GM19193 (cell line): Measurements from ENCODE around the gene SPINK13.

Source experiments
- POLR2A ChIP-seq: IDR thresholded peaks from 4 replicates; pipeline ENCODE4 v1.6.1; 2011; ENCODE audit not compliant: insufficient read depth, insufficient read length; ENCODE audit errors: extremely low read depth

Gene SPINK13

DNA sequence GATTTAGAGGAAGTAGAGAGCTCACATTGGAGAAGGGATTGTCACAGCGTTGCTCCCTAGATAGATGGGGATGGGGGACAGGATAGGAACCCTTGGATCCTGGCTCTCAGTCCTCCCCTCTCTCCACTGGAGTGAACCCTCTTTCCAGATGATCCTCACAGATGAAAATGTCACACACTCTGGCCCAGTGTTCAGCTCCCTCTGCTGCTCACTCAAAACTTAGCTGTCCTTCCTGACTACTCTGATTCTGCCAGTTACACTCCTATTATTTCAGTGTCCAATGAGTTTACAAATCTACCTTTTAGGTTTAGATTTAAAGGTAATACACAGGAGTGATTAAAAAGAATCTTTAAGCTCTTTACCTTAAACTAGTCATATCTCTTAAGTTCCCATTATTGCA is 37.9 kb downstream of the SPINK13 start:
- TF ChIP-seq POLR2A: no peak

DNA sequence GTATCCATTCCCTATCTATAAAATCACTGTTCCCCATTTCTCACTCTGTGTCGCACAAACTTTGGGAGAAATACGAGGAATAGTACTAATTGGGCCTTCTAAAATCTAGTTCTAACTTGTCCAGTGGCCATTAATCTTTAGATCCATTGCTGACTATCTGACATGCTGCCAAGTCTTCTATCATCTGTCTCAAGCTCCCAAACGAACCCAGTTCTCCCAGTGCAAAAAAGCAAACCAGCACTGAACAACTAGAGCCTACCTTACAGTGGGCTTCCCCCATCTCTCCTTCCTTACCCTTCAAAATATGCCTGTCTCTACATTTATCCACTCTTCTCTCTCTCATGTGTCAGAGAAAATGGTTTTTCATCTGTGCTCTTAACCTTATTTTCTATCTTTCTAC is 40.4 kb downstream of the SPINK13 start:
- no peak for TF ChIP-seq POLR2A

DNA sequence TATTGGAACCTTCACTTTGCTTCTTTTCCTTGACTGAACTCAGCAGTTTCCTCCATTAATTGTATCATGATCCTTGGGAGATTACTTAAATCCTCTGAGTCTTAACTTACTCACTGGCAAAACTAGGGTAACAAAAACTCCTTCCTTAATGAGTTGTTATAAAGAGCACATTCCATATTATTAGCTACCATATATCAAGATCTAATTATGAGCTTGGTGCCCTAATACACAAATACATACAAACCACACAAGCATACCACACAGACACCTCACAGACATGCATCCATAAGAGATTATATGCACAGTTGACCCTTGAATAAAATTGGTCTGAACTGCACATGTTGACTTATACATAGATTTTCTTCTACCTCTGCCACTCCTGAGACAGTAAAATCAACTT is 41.2 kb downstream of the SPINK13 start:
- no peak for TF ChIP-seq POLR2A

DNA sequence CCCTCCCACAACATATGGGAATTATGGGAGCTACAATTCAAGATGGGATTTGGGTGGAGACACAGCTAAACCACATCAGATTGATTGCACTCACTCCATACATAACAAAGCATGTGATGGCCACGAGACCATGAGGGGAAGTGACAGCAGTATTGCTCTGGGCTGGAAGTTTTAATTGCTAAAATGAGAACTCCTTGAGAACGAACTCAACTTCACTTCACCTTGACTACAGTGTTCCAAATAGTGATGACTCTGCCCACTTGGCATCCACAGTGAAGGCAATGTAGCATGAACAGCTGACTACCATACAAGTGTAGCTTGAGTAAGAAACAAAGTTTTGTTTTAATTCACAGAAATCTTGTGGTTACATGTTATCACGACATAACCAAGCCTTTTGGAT is 42.9 kb downstream of the SPINK13 start:
- TF ChIP-seq POLR2A: no peak

DNA sequence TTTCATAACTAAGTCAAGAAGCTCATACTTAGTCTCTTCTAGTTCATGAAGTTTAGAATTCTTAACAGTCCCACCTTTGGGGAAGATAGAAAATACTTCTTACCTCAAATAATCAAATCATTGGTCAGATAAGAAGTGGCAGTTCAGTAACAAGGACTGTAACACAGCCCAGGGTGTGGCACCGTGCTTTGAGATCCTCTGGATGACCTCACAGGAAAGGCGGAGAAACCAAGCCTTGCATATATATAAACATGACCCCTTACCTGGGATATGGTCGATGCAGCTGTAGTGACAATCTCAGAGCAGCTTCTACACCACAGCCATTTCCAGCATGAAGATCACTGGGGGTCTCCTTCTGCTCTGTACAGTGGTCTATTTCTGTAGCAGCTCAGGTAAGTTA is 43.6 kb downstream of the SPINK13 start, which contains the start of gene SPINK7:
Gene SPINK7, plus strand, starts transcription at position 271 of the 400 bp plus-strand sequence. Its CDS starts 61 bp downstream, at position 332.
- no peak for TF ChIP-seq POLR2A

DNA sequence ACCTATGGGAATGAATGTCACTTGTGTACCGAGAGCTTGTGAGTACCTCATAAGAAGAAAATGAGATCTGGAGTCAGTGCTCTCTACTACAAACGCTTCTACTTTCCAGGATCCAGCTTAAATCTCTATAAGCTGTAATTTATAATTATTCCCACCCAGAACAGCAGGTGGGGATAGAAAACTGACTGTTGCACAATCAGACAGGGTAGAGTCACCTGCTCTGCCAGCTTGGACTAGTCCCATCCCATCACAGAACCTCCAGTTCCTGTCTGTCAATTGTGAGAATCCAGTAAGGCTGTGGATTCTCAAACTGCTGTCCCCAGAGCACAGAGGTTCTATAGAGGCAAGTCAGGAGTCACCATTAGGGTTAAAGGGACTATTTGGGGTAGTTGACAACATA is 45.6 kb downstream of the SPINK13 start:
- no peak for TF ChIP-seq POLR2A

DNA sequence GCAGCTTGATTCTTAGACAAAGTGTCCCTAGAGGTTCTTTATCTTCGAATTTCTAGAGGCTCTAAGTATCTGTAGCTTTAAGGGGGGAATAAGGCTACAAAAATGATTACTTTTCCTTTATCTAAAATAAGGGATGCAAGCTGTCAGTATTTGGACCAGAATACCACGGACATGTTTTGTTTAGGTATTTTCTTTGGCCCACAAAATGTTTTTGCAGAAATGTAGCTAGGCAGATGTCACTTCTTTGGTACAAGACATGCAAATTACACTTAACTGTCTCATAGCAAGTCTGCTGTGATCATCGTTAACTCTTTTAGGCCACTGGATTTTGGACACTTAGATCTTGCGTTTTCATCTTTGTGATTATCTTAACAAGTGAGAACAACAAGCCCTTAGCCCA is 46.1 kb downstream of the SPINK13 start:
- TF ChIP-seq POLR2A: no peak

DNA sequence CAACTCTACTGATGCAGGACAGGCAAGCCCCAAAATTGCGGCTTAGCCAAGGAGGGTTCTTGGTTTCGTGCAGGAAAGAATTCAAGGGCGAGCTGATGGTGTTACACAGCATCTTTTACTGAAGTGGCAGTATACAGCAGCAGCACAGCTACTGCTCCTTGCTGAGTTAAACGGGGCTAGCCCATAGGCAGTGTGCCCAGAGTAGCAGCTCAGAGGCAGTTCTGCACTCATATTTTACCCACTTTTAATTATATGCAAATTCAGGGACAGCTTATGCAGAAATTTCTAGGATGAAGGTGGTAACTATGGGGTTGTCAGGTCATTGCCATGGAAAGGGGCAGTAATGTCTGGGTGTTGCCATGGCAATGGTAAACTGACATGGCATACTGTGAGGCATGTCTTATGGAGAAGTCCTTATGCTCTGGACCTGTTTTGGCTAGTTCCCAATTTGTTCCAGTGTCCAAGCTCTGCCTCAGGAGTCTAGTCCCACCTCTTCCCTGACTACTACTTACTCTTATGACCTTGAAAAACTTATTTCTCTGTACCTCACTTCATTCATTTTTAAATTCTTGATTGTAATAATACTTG is 64.8 kb downstream of the SPINK13 start:
- TF ChIP-seq POLR2A: no peak

DNA sequence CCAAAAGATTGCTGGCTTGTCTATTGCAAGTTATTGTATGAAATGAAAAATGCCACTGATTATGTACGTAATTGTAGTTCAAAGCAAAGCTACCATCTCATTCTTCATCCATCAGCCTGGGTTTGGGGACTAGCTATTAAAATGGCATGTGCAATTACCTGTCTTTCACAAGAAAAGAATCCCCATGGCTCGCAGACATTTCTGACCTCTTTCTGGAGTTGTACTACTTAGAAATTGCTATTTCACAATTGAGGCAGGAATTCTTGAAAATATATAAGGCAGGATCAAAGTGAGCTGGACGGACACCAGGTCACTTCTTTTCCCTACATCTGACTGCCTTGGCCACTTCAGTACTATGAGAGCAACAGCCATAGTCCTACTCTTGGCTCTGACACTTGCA is 66.7 kb downstream of the SPINK13 start, which contains the start of gene SPINK9:
Gene SPINK9, plus strand, starts transcription at position 301 of the 400 bp plus-strand sequence. Its CDS starts 55 bp downstream, at position 356.
- no peak for TF ChIP-seq POLR2A
